LHCN-M2 (cell line): ENCODE measurements around the gene PLCB4. TPM values are rescaled to one million over a fixed set of nuclear protein-coding genes. Genes with fewer than 3 reads are reported as not detected.
"Not testable (repeated sequence)": the region's sequence is repeated elsewhere in the genome, so short reads cannot be mapped to it uniquely, and the experiment has no call there.

Experiments used
- DNase-seq: peaks from one replicate; pipeline ENCODE4 v3.0.0-alpha.2; 2012; ENCODE audit warnings: low read depth
- polyA plus RNA-seq: library from polyadenylated mRNA; unstranded; fragments of >200 nt; gene quantifications from one replicate; pipeline ENCODE4 v1.2.1, GENCODE V29; 2012; ENCODE audit warnings: missing spikeins
- total RNA-seq: library from RNA; depleted of rRNA; stranded (reverse); fragments of >200 nt; gene quantifications from 2 replicates; pipeline ENCODE4 v1.2.3, GENCODE V29; 2014; rRNA removed

PLCB4 gene
- total RNA-seq, result 5.7 and 6.4 TPM in 2 replicates
- polyA plus RNA-seq, result 29.1 TPM

- peak; percentile 49 for DNase-seq
Measured at GRCh38 chr20:9068841-9069663, at the start of gene PLCB4. TSS of gene PLCB4 (plus strand) at chr20:9069087. CDS start at chr20:9307815, 238,728 bp downstream.

- no peak for DNase-seq
Measured at GRCh38 chr20:9019833-9020232, 49.1 kb upstream of the PLCB4 start.

- no peak for DNase-seq
Measured at GRCh38 chr20:9021216-9021615, 47.7 kb upstream of the PLCB4 start.

GRCh38 chr20:9021699-9022098 lies 47.2 kb upstream of the PLCB4 start:
- peak; percentile 41 for DNase-seq

GRCh38 chr20:9022376-9022775 lies 46.5 kb upstream of the PLCB4 start:
- no peak for DNase-seq

GRCh38 chr20:9024606-9025005 lies 44.3 kb upstream of the PLCB4 start:
- no peak for DNase-seq

- DNase-seq, result peak; percentile 13
Measured at GRCh38 chr20:9025011-9025410, 43.9 kb upstream of the PLCB4 start.

- peak; percentile 77 for DNase-seq
Measured at GRCh38 chr20:9025643-9026042, 43.2 kb upstream of the PLCB4 start.

- DNase-seq, result no peak
Measured at GRCh38 chr20:9027626-9028025, 41.3 kb upstream of the PLCB4 start.

- DNase-seq, result peak; percentile 60
Measured at GRCh38 chr20:9028419-9028818, 40.5 kb upstream of the PLCB4 start.

GRCh38 chr20:9031991-9032390 lies 36.9 kb upstream of the PLCB4 start:
- no peak for DNase-seq

- DNase-seq, result no peak
Measured at GRCh38 chr20:9032758-9033157, 36.1 kb upstream of the PLCB4 start.

GRCh38 chr20:9035126-9035525 lies 33.8 kb upstream of the PLCB4 start:
- DNase-seq, result peak; percentile 91

GRCh38 chr20:9036593-9036992 lies 32.3 kb upstream of the PLCB4 start:
- DNase-seq, result no peak

- DNase-seq, result no peak
Measured at GRCh38 chr20:9038791-9039535, 29.9 kb upstream of the PLCB4 start.

- no peak for DNase-seq
Measured at GRCh38 chr20:9040863-9041524, 27.9 kb upstream of the PLCB4 start.

GRCh38 chr20:9043364-9043763 lies 25.5 kb upstream of the PLCB4 start:
- DNase-seq, result no peak

GRCh38 chr20:9047928-9048327 lies 21.0 kb upstream of the PLCB4 start:
- DNase-seq, result not testable (repeated sequence)

- peak; percentile 96 for DNase-seq
Measured at GRCh38 chr20:9051508-9051907, 17.4 kb upstream of the PLCB4 start.

- no peak for DNase-seq
Measured at GRCh38 chr20:9052136-9052535, 16.8 kb upstream of the PLCB4 start.

- no peak for DNase-seq
Measured at GRCh38 chr20:9053108-9053507, 15.8 kb upstream of the PLCB4 start.

- peak; percentile 66 for DNase-seq
Measured at GRCh38 chr20:9054176-9054575, 14.7 kb upstream of the PLCB4 start.
